NT2/D1 (cell line): ENCODE results near the gene MARCHF2.

ENCODE experiments used
- DNase-seq: peaks from one replicate; pipeline ENCODE4 v3.0.0-alpha.2; 2011; ENCODE audit warnings: low read depth, low spot score
- H3K27me3 ChIP-seq: 2 replicates; pipeline ENCODE4 v1.6.0; 2011; ENCODE audit warnings: mild to moderate bottlenecking; ENCODE audit not compliant: insufficient read length, insufficient read depth
- H3K36me3 ChIP-seq: 2 replicates; pipeline ENCODE4 v1.6.1; 2011; ENCODE audit warnings: mild to moderate bottlenecking, low read length, mixed read lengths; ENCODE audit not compliant: insufficient read depth, insufficient read length
- H3K4me1 ChIP-seq: 2 replicates; pipeline ENCODE4 v1.5.1; 2011; ENCODE audit not compliant: insufficient read depth, insufficient read length
- H3K4me3 ChIP-seq: 2 replicates; pipeline ENCODE4 v1.5.1; 2011; ENCODE audit warnings: low read depth; ENCODE audit not compliant: insufficient read length
- H3K9ac ChIP-seq: 2 replicates; pipeline ENCODE4 v1.6.0; 2011; ENCODE audit warnings: low read depth; ENCODE audit not compliant: insufficient read length
- H3K9me3 ChIP-seq: 2 replicates; pipeline ENCODE4 v1.5.1; 2011; ENCODE audit warnings: mild to moderate bottlenecking, low read length; ENCODE audit not compliant: insufficient read depth
- SUZ12 ChIP-seq: IDR thresholded peaks from 2 replicates; pipeline ENCODE4 v1.6.1; 2011; ENCODE audit not compliant: insufficient read length, insufficient read depth; ENCODE audit errors: extremely low read depth
- YY1 ChIP-seq: IDR thresholded peaks from 2 replicates; pipeline ENCODE4 v1.6.1; 2011; ENCODE audit not compliant: insufficient read length, insufficient read depth
- ZNF274 ChIP-seq: IDR thresholded peaks from 2 replicates; pipeline ENCODE4 v1.6.1; 2011; ENCODE audit warnings: mild to moderate bottlenecking, low read depth, low read length

MARCHF2 gene

DNA sequence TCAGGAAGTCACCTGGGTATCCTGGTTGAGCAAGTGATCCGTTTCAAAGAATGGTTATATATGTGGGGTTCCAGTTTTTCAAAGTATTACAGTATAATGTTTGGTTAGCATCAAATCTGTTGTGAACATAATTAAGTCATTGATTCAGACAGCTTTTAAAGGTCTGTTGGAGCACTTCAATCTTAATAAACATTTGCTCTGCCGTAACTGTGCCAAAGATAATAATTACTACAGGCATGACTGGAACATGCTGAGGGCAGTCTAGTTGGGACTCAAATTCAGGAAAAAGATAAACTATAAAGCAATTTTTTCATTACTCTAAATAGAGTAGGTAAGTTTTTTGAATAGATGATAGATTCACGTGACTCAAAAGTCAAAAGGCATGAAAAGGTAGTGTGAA lies 55.0 kb downstream of the MARCHF2 start:
- Histone ChIP-seq H3K4me3 (no peak overlapping the region), H3K9me3 (no peaks in the 10 kb centered on the region), H3K9ac (no peak overlapping the region), H3K4me1 (peaks cover 4% of the 10 kb centered on the region), H3K36me3 (peaks cover 96% of the 10 kb centered on the region), H3K27me3 (no peaks in the 10 kb centered on the region)
- no peak for DNase-seq
- TF ChIP-seq YY1 (no peak), ZNF274 (no peak), SUZ12 (no peak)

DNA sequence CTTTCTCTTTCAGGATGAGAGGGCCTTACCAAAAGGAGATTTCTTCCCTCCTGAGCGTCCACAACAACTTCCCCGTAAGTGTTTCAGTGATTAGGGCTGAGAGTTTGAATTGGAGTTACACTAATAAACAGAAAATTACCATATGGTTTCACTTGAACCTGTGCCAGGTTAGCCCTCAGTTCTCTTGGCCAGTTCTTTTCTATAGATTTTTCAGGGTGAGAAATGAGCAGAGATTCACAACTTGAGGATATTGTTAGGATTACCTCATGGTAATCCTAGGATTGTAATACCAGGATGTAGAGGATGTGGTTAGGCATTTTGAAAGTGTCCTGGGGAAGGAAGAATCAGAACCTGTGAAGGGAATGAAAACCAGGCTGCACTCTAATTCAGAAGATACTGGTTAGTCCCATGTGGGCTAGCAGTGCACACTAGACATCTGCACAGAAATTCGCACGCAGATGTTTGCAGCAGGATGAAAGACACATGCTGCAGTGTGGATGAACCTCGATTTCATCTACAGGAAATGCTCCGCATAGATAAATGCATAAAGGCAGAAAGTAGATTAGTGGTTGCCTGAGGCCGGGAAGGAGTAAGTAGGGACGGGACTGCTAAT lies 55.8 kb downstream of the MARCHF2 start:
- no peak overlapping the region for H3K4me3 ChIP-seq
- no peak for TF ChIP-seq ZNF274
- TF ChIP-seq SUZ12 = no peak
- no peak for TF ChIP-seq YY1
- H3K27me3 ChIP-seq = no peaks in the 10 kb centered on the region
- no peak for DNase-seq
- peaks cover 4% of the 10 kb centered on the region for H3K4me1 ChIP-seq
- H3K36me3 ChIP-seq = peaks cover 96% of the 10 kb centered on the region
- no peaks in the 10 kb centered on the region for H3K9me3 ChIP-seq
- no peak overlapping the region for H3K9ac ChIP-seq

DNA sequence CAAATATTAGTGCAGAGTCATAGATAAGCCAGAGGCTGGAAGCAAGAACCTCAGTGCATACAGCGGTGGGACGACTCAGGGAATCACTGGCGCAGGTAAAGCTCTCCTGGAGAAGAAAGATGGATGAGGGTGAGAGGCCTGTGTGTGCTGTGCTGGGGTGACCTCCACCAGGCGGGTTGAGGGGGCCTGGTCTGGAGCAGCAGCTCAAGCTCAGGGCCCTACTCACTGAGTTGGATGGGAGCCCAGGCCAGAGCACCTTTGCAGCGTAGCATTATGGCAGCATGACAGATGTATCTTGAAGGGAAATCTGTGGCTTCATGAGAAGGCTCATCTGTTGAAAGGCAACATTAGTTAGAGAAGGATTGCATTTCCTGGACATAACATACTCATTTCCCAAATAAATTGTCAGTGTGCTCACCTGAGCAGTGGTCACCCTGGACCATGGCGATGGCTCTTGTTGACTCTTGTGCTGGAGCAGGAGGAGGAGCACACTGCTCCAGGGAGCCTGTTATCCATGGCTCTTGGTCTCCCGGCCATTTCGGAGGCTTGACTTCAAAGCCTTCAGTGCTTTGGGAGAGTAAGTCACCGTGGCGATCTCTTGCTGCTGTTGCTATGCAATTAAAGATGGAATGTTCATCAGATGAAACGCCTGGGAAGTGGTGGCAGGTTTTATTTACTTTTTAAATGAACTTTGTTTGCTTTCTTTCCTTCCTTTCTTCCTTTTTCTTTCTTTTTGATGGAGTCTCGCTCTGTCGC lies 56.7 kb downstream of the MARCHF2 start:
- DNase-seq = no peak
- no peaks in the 10 kb centered on the region for H3K27me3 ChIP-seq
- peaks cover 4% of the 10 kb centered on the region for H3K4me1 ChIP-seq
- peaks cover 96% of the 10 kb centered on the region for H3K36me3 ChIP-seq
- H3K4me3 ChIP-seq = no peak overlapping the region
- no peak overlapping the region for H3K9ac ChIP-seq
- no peaks in the 10 kb centered on the region for H3K9me3 ChIP-seq
- TF ChIP-seq SUZ12 (no peak), YY1 (no peak), ZNF274 (no peak)

DNA sequence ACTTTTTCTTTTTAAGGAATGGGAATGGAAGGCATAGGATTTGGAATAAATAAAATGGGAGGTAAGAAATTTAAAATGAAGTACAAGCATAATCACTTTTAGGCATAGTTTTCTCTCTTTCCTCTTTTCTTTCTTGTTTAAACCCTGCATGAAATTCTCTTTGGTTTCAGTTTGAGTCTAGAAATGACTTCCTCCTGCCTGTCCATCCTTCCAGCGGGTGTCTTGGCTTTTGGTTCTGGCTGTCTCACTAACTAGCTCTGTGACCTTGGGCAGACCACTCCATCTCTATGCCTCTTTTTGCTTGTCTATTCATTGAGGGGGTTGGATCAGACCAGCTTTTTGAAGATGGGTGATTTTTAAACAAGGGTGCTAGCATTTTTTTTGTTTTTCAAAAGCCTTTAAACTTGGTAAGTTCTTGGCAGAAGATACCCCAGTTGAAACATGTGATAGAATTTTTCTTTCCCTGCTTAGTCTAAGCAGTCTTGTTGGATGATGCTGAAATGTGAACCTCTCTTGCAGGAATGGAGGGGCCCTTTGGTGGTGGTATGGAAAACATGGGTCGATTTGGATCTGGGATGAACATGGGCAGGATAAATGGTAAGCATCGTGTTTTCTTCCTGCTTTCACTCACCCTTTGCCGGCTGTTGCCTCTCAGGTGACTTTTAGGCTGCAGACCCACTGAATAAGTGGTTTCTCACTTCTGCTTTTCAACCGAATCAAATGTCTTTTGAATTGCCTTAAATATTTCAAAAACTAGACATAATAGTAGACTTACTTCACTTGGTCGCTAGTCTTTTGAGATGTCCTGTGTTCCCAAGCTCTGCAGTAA lies 60.8 kb downstream of the MARCHF2 start:
- Histone ChIP-seq H3K4me1 (peaks cover 4% of the 10 kb centered on the region), H3K36me3 (peaks cover 97% of the 10 kb centered on the region), H3K9ac (no peak overlapping the region), H3K4me3 (no peak overlapping the region), H3K9me3 (no peaks in the 10 kb centered on the region), H3K27me3 (no peaks in the 10 kb centered on the region)
- no peak for TF ChIP-seq ZNF274
- no peak for TF ChIP-seq SUZ12
- no peak for TF ChIP-seq YY1
- DNase-seq = no peak

DNA sequence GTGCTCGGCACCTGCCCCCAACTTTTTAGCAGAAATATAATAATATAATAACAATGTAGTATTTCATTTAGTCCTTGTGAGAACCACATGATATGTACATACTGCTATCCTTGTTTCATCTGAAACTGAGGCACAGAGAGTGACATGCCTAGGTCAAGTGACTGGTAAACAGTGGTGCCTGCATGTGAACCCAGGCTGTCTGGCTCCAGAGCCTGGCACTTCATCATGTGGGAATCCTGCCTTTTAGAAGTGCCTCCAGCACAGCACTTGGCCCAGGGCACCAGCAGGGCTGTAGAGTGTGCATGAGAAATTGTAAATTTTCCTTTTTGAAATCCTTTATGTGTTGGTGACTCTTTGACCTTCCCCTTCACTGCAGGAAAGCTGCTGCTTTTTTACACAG lies 61.9 kb downstream of the MARCHF2 start:
- H3K9me3 ChIP-seq = no peaks in the 10 kb centered on the region
- no peaks in the 10 kb centered on the region for H3K27me3 ChIP-seq
- TF ChIP-seq YY1 (no peak), SUZ12 (no peak), ZNF274 (no peak)
- no peak overlapping the region for H3K4me3 ChIP-seq
- peaks cover 92% of the 10 kb centered on the region for H3K36me3 ChIP-seq
- no peaks in the 10 kb centered on the region for H3K4me1 ChIP-seq
- DNase-seq = no peak
- no peak overlapping the region for H3K9ac ChIP-seq

DNA sequence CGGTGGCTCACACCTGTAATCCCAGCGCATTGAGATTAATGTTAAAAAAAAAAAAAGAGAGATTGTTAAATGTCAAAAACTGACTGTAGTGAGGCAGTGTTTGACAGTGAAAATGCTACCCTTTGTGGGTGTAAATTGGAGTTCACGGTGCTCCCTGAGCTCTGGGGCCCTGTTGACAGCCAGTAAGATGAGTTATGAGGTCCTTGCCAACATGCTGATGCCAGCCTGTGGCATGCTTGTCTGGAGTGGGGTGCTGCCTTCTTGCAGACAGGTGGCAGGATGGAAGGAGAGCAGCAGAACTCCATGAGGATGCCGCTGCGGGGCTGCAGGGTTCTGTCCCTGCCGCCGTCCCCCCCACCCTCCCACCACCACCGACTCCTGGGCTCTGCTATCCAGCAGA lies 63.4 kb downstream of the MARCHF2 start:
- H3K27me3 ChIP-seq = no peaks in the 10 kb centered on the region

DNA sequence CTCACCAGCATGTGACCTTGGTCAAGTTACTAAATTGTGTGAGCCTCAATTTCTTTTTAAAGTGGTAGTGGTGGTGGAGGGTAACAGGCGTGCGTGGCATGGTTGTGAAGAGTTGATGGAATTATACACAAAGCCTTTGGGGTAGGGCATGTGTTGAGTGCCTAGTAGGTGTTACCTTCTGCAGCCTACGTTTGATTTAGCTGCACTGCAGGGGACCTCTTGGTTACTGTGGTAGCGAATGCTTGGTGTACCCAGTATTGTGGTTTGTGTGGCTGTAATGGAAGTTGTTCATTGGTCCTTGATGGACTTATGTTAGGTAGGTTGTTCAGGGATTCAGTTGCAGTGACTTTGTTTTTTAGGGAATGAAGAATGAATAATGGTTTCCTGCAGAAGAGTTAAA lies 64.8 kb downstream of the MARCHF2 start:
- no peaks in the 10 kb centered on the region for H3K27me3 ChIP-seq
- H3K9me3 ChIP-seq = no peaks in the 10 kb centered on the region
- DNase-seq = no peak
- H3K36me3 ChIP-seq = peaks cover 89% of the 10 kb centered on the region
- H3K4me1 ChIP-seq = no peaks in the 10 kb centered on the region
- no peak overlapping the region for H3K9ac ChIP-seq
- TF ChIP-seq SUZ12 (no peak), YY1 (no peak), ZNF274 (no peak)
- no peak overlapping the region for H3K4me3 ChIP-seq

More for the DNA sequence above, 63.4 kb downstream of the MARCHF2 start:
- Histone ChIP-seq H3K4me3 (no peak overlapping the region), H3K36me3 (peaks cover 89% of the 10 kb centered on the region), H3K4me1 (no peaks in the 10 kb centered on the region), H3K9ac (no peak overlapping the region), H3K9me3 (no peaks in the 10 kb centered on the region)
- TF ChIP-seq YY1 (no peak), ZNF274 (no peak), SUZ12 (no peak)
- DNase-seq = no peak
